ENCODE measurements around the gene TBC1D7.

The TBC1D7 gene

GRCh38 chr6:13273202-13273930 lies 55.0 kb downstream of the TBC1D7 start:
- H2BK5ac ChIP-seq (ENCODE audit: low read depth, low read length, poor library complexity, severe bottlenecking): no peak overlapping the region
- H3K9ac ChIP-seq (ENCODE audit: low read length): no peak overlapping the region
- H3K4me3 ChIP-seq (ENCODE audit: insufficient read depth in 1 of 2, low read depth in 1 of 2, low read length in 2 of 2): no peak overlapping the region
- H2AK5ac ChIP-seq (ENCODE audit: low read length, severe bottlenecking): no peak overlapping the region
- no peak overlapping the region for H2BK120ac ChIP-seq (ENCODE audit: low read depth, low read length)
- H2BK15ac ChIP-seq (ENCODE audit: low read depth, poor library complexity, severe bottlenecking): no peak overlapping the region
- H2AFZ ChIP-seq (ENCODE audit: low read depth, low read length): no peak overlapping the region
- H3K9me3 ChIP-seq (ENCODE audit: control insufficient read depth, low read length): no peaks in the 10 kb centered on the region
- no peak overlapping the region for H3K14ac ChIP-seq (ENCODE audit: low read length in 2 of 2)
- H3K79me1 ChIP-seq (replicated peaks; ENCODE audit: low read length, poor library complexity, severe bottlenecking): no peaks in the 10 kb centered on the region
- no peak overlapping the region for H3K23ac ChIP-seq (ENCODE audit: low read length in 2 of 2)
- H3K27ac ChIP-seq (ENCODE audit: low read length, poor library complexity, severe bottlenecking): no peak overlapping the region
- no peaks in the 10 kb centered on the region for H3K27me3 ChIP-seq (ENCODE audit: control insufficient read depth in 1 of 2, insufficient read depth in 1 of 2, low read length in 2 of 2)
- H3K4ac ChIP-seq (ENCODE audit: low read depth in 1 of 2, low read length in 2 of 2): no peak overlapping the region
- H3K4me1 ChIP-seq (ENCODE audit: control insufficient read depth, insufficient read depth, low read depth, low read length): peaks cover 4% of the 10 kb centered on the region
- WGBS: 85% methylated on average over 10 of the region's 10 CpGs
- H3K36me3 ChIP-seq (ENCODE audit: control insufficient read depth in 1 of 2, insufficient read depth in 2 of 2, low read depth in 1 of 2, low read length in 2 of 2): no peaks in the 10 kb centered on the region
- no peak overlapping the region for H4K8ac ChIP-seq (ENCODE audit: low read length)
- H2BK12ac ChIP-seq (ENCODE audit: low read length in 2 of 2): no peak overlapping the region
- DNase-seq: no peak
- H4K91ac ChIP-seq (ENCODE audit: low read length): no peak overlapping the region
- no peak overlapping the region for H3K4me2 ChIP-seq (ENCODE audit: low read length, poor library complexity, severe bottlenecking)
- no peak overlapping the region for H3K18ac ChIP-seq (ENCODE audit: low read depth in 1 of 2, low read length in 2 of 2)

GRCh38 chr6:13272131-13273046 lies 55.9 kb downstream of the TBC1D7 start:
- Histone ChIP-seq H2AFZ (ENCODE audit: low read depth, low read length) (no peak overlapping the region), H3K4me2 (ENCODE audit: low read length, poor library complexity, severe bottlenecking) (no peak overlapping the region), H3K9ac (ENCODE audit: low read length) (no peak overlapping the region), H3K23ac (ENCODE audit: low read length in 2 of 2) (no peak overlapping the region), H2BK120ac (ENCODE audit: low read depth, low read length) (no peak overlapping the region), H2BK12ac (ENCODE audit: low read length in 2 of 2) (no peak overlapping the region), H2BK15ac (ENCODE audit: low read depth, poor library complexity, severe bottlenecking) (no peak overlapping the region), H4K8ac (ENCODE audit: low read length) (no peak overlapping the region), H3K4me3 (ENCODE audit: insufficient read depth in 1 of 2, low read depth in 1 of 2, low read length in 2 of 2) (no peak overlapping the region), H3K79me1 (replicated peaks; ENCODE audit: low read length, poor library complexity, severe bottlenecking) (no peaks in the 10 kb centered on the region), H3K27ac (ENCODE audit: low read length, poor library complexity, severe bottlenecking) (no peak overlapping the region), H2AK5ac (ENCODE audit: low read length, severe bottlenecking) (no peak overlapping the region), H3K4ac (ENCODE audit: low read depth in 1 of 2, low read length in 2 of 2) (no peak overlapping the region), H3K9me3 (ENCODE audit: control insufficient read depth, low read length) (no peaks in the 10 kb centered on the region), H3K18ac (ENCODE audit: low read depth in 1 of 2, low read length in 2 of 2) (no peak overlapping the region), H3K27me3 (ENCODE audit: control insufficient read depth in 1 of 2, insufficient read depth in 1 of 2, low read length in 2 of 2) (no peaks in the 10 kb centered on the region), H3K14ac (ENCODE audit: low read length in 2 of 2) (no peak overlapping the region), H3K36me3 (ENCODE audit: control insufficient read depth in 1 of 2, insufficient read depth in 2 of 2, low read depth in 1 of 2, low read length in 2 of 2) (no peaks in the 10 kb centered on the region), H4K91ac (ENCODE audit: low read length) (no peak overlapping the region), H3K4me1 (ENCODE audit: control insufficient read depth, insufficient read depth, low read depth, low read length) (peaks cover 6% of the 10 kb centered on the region), H2BK5ac (ENCODE audit: low read depth, low read length, poor library complexity, severe bottlenecking) (no peak overlapping the region)
- no peak for DNase-seq
- WGBS: 92% methylated on average over 24 of the region's 24 CpGs

- Histone ChIP-seq H3K27me3 (ENCODE audit: control insufficient read depth in 1 of 2, insufficient read depth in 1 of 2, low read length in 2 of 2) (no peaks in the 10 kb centered on the region), H3K18ac (ENCODE audit: low read depth in 1 of 2, low read length in 2 of 2) (no peak overlapping the region)
- 58% methylated on average over 5 of the region's 8 CpGs for WGBS
Measured at GRCh38 chr6:13268913-13269518, 59.3 kb downstream of the TBC1D7 start.

GRCh38 chr6:13267142-13267651 lies 61.1 kb downstream of the TBC1D7 start:
- Histone ChIP-seq H4K8ac (ENCODE audit: low read length) (no peak overlapping the region), H3K36me3 (ENCODE audit: control insufficient read depth in 1 of 2, insufficient read depth in 2 of 2, low read depth in 1 of 2, low read length in 2 of 2) (no peaks in the 10 kb centered on the region), H2BK15ac (ENCODE audit: low read depth, poor library complexity, severe bottlenecking) (no peak overlapping the region), H3K23ac (ENCODE audit: low read length in 2 of 2) (no peak overlapping the region), H2BK120ac (ENCODE audit: low read depth, low read length) (no peak overlapping the region), H3K4me2 (ENCODE audit: low read length, poor library complexity, severe bottlenecking) (no peak overlapping the region), H3K9ac (ENCODE audit: low read length) (no peak overlapping the region), H2AFZ (ENCODE audit: low read depth, low read length) (no peak overlapping the region), H2BK5ac (ENCODE audit: low read depth, low read length, poor library complexity, severe bottlenecking) (no peak overlapping the region), H3K18ac (ENCODE audit: low read depth in 1 of 2, low read length in 2 of 2) (no peak overlapping the region), H3K79me1 (replicated peaks; ENCODE audit: low read length, poor library complexity, severe bottlenecking) (no peaks in the 10 kb centered on the region), H2AK5ac (ENCODE audit: low read length, severe bottlenecking) (no peak overlapping the region), H3K14ac (ENCODE audit: low read length in 2 of 2) (no peak overlapping the region), H3K4me1 (ENCODE audit: control insufficient read depth, insufficient read depth, low read depth, low read length) (peaks cover 6% of the 10 kb centered on the region), H2BK12ac (ENCODE audit: low read length in 2 of 2) (no peak overlapping the region), H3K27ac (ENCODE audit: low read length, poor library complexity, severe bottlenecking) (no peak overlapping the region), H3K9me3 (ENCODE audit: control insufficient read depth, low read length) (no peaks in the 10 kb centered on the region), H3K4ac (ENCODE audit: low read depth in 1 of 2, low read length in 2 of 2) (no peak overlapping the region), H3K27me3 (ENCODE audit: control insufficient read depth in 1 of 2, insufficient read depth in 1 of 2, low read length in 2 of 2) (no peaks in the 10 kb centered on the region), H3K4me3 (ENCODE audit: insufficient read depth in 1 of 2, low read depth in 1 of 2, low read length in 2 of 2) (no peak overlapping the region), H4K91ac (ENCODE audit: low read length) (no peak overlapping the region)
- 89% methylated on average over 2 of the region's 2 CpGs for WGBS
- no peak for DNase-seq

More at GRCh38 chr6:13268913-13269518, 59.3 kb downstream of the TBC1D7 start:
- Histone ChIP-seq H3K4ac (ENCODE audit: low read depth in 1 of 2, low read length in 2 of 2) (no peak overlapping the region), H4K8ac (ENCODE audit: low read length) (no peak overlapping the region), H2BK120ac (ENCODE audit: low read depth, low read length) (no peak overlapping the region), H2BK5ac (ENCODE audit: low read depth, low read length, poor library complexity, severe bottlenecking) (no peak overlapping the region), H3K14ac (ENCODE audit: low read length in 2 of 2) (no peak overlapping the region), H2AK5ac (ENCODE audit: low read length, severe bottlenecking) (no peak overlapping the region), H3K36me3 (ENCODE audit: control insufficient read depth in 1 of 2, insufficient read depth in 2 of 2, low read depth in 1 of 2, low read length in 2 of 2) (no peaks in the 10 kb centered on the region), H3K4me3 (ENCODE audit: insufficient read depth in 1 of 2, low read depth in 1 of 2, low read length in 2 of 2) (no peak overlapping the region), H3K9me3 (ENCODE audit: control insufficient read depth, low read length) (no peaks in the 10 kb centered on the region), H2BK15ac (ENCODE audit: low read depth, poor library complexity, severe bottlenecking) (no peak overlapping the region), H3K4me1 (ENCODE audit: control insufficient read depth, insufficient read depth, low read depth, low read length) (peaks cover 6% of the 10 kb centered on the region), H3K27ac (ENCODE audit: low read length, poor library complexity, severe bottlenecking) (no peak overlapping the region), H2AFZ (ENCODE audit: low read depth, low read length) (no peak overlapping the region), H3K9ac (ENCODE audit: low read length) (no peak overlapping the region), H2BK12ac (ENCODE audit: low read length in 2 of 2) (no peak overlapping the region), H3K4me2 (ENCODE audit: low read length, poor library complexity, severe bottlenecking) (no peak overlapping the region), H3K23ac (ENCODE audit: low read length in 2 of 2) (no peak overlapping the region), H3K79me1 (replicated peaks; ENCODE audit: low read length, poor library complexity, severe bottlenecking) (no peaks in the 10 kb centered on the region), H4K91ac (ENCODE audit: low read length) (no peak overlapping the region)
- DNase-seq: peak; percentile 58
